Activated naive CD4-positive, alpha-beta T cell treated with Interleukin-2 at 50 U/mL for 16 hours (primary cell): Measurements from ENCODE around the gene TRIM71.

Source experiments
- DNase-seq: peaks from one replicate; pipeline ENCODE4 v3.0.0-alpha.2; 2020

Gene TRIM71

GRCh38 chr3:32946973-32947788, 129.4 kb downstream of the TRIM71 start:
- DNase-seq: no peak
